ENCODE results near the gene SH3TC2. TPM values are rescaled to one million over a fixed set of nuclear protein-coding genes. Genes with fewer than 3 reads are reported as not detected.

Gene SH3TC2
- total RNA-seq (ENCODE audit: low replicate concordance): 0.35 and 8.7 TPM in 2 replicates

DNA sequence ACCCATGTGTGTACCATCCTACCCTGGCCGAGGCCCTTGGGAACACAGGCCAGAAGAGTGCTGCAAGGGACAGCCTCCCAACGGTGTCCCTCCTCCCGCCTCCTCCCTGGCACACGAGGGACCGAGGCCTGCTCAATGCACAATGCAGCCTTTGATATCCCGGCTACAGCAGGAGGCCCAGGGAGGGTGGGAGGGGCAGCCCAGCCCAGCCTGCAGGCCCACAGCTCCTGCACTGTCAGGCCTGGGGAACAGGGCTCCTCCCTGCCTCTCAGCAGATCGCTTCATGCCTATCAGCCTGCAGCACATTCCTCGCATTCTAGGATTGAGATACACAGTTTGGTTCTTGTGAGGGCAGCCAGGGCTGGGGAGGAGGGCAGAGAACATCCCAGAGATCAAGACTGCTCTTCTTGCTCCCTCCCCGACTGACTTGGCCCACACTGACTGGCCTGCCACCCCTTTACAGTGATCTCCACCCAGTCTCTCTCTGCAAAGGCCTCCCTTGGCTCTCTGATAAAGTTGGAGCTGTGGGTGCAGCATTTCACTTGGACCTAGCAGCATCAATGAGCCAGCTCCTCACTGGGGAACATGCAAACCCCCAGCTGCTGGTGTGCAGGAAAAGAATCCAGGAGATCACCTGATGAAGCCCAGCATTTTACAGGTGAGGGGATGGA, at the start of gene SH3TC2:
Gene SH3TC2 (minus strand): TSS at position 46 of the 671 bp plus-strand sequence. CDS start 40 bp downstream, at position 6.

Other genes with a start within 250 kb of the SH3TC2 start
- gene ADRB2, start 236.5 kb downstream of the SH3TC2 start, total RNA-seq (ENCODE audit: low replicate concordance): under 0.01 and 1.1 TPM in 2 replicates
- gene ABLIM3, start 78.4 kb upstream of the SH3TC2 start, total RNA-seq (ENCODE audit: low replicate concordance): 6.5 and 13.8 TPM in 2 replicates
- gene AFAP1L1, start 208.8 kb upstream of the SH3TC2 start, total RNA-seq (ENCODE audit: low replicate concordance): 5.6 and 7.4 TPM in 2 replicates